DOHH2 (cell line): Measurements from ENCODE around the gene LRPAP1.

Experiments used
- EZH2phosphoT487 ChIP-seq: fragments of 200-600 bp; sonication (generic); IDR thresholded peaks from 2 replicates; pipeline ENCODE4 v1.6.1; 2017; ENCODE audit warnings: borderline replicate concordance, mild to moderate bottlenecking, antibody characterized with exemption, low read length, moderate library complexity, mixed read lengths
- TF ChIP-seq, protein P1 (sequence below): fragments of 200-600 bp; sonication (generic); IDR thresholded peaks from one replicate; pipeline ENCODE4 v1.5.1; 2014; ENCODE audit warnings: antibody characterized with exemption, mild to moderate bottlenecking, low read depth, low read length; ENCODE audit not compliant: poor library complexity, severe bottlenecking

DNA sequence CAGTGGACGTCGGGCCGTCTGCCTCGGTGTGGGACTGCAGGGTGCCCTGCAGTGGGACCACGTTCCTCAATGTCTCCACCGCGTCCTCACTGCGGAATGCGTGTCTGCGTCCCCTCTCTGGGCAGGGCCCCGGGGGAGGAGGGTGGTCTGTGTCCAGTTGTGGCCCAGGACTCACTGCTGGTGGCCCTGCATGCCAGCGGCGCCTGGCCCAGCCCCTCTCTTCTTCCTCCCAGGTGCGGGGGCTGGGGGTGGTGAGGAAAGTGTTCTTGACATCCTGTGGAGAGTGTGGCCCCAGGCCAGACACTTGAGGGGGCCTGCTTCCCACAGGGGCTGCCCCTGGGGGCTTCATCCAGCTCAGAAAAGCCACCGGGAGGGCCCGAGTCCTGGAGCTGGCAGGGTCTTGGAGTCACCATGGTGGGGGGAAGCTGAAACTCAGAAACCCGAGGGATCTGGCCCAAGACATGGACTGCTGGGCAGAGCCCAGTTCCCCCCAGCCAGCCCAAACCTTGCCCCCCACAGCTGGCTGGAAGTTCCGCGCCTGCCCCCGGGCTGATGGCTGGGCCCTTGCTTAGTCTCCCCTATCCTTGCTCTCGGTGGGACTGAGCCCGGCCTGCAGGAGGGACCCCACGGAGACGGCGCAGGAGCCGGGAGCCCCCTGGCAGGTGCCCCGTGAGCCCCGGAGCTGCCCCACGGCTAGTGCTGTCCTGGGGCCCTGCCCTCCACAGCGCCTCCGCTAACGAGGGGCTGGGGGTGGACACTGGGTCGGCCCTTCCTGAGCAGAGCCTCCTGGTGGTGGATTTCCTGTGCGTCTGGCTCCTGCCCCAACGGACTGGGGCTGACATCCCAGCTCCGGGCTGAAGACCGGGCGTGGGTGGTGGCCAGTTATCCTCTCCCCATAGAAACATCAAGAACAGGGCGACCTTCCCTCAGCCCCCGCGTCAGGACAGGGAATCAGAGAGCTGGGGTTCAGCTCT lies 66.2 kb downstream of the LRPAP1 start:
- TF ChIP-seq, protein P1, sequence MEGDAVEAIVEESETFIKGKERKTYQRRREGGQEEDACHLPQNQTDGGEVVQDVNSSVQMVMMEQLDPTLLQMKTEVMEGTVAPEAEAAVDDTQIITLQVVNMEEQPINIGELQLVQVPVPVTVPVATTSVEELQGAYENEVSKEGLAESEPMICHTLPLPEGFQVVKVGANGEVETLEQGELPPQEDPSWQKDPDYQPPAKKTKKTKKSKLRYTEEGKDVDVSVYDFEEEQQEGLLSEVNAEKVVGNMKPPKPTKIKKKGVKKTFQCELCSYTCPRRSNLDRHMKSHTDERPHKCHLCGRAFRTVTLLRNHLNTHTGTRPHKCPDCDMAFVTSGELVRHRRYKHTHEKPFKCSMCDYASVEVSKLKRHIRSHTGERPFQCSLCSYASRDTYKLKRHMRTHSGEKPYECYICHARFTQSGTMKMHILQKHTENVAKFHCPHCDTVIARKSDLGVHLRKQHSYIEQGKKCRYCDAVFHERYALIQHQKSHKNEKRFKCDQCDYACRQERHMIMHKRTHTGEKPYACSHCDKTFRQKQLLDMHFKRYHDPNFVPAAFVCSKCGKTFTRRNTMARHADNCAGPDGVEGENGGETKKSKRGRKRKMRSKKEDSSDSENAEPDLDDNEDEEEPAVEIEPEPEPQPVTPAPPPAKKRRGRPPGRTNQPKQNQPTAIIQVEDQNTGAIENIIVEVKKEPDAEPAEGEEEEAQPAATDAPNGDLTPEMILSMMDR = no peak
- TF ChIP-seq EZH2phosphoT487 = no peak
